Psoas muscle (tissue), 8 donors: Measurements from ENCODE around the gene FKBP2. TPM values are rescaled to one million over a fixed set of nuclear protein-coding genes. Genes with fewer than 3 reads are reported as not detected.
A peak's percentile ranks its signal among the peaks of the same experiment; 100 is the strongest.

ENCODE experiments used
- ATAC-seq, 4 donors: fragments of 200-7000 bp; cut with Tn5 transposase; one replicate each; pipeline ENCODE4 v1.9.1; 2020; ENCODE audit warnings: moderate library complexity in 3 of 4, mild to moderate bottlenecking in 2 of 4
- DNase-seq, 2 donors: peaks; one replicate each; pipeline ENCODE4 v3.0.0-alpha.2; 2020
- H3K27ac ChIP-seq: fragments of 200-600 bp; one replicate; pipeline ENCODE4 v1.8.0; 2022
- H3K27me3 ChIP-seq, 3 donors: fragments of 200-600 bp in 1 of 3; one replicate each; pipeline versions ENCODE4 v1.6.1 to v1.8.0; 2013 to 2022; ENCODE audit warnings: low read length in 2 of 3, mild to moderate bottlenecking in 2 of 3, moderate library complexity in 1 of 3; ENCODE audit not compliant: insufficient read depth in 3 of 3
- H3K36me3 ChIP-seq, 2 donors: fragments of 200-600 bp in 1 of 2; one replicate each; pipeline versions ENCODE4 v1.6.1 to v1.8.0; 2013 to 2022; ENCODE audit warnings: low read depth in 1 of 2, mild to moderate bottlenecking in 1 of 2, moderate library complexity in 1 of 2; ENCODE audit not compliant: insufficient read depth in 1 of 2
- H3K4me1 ChIP-seq: fragments of 200-600 bp; one replicate; pipeline ENCODE4 v1.8.0; 2022
- H3K4me3 ChIP-seq: fragments of 200-600 bp; one replicate; pipeline ENCODE4 v1.8.0; 2022; ENCODE audit warnings: mild to moderate bottlenecking
- H3K9me3 ChIP-seq: fragments of 200-600 bp; one replicate; pipeline ENCODE4 v1.8.0; 2022
- WGBS, 3 donors: extraction: QIAGEN DNeasy Blood & Tissue Kit; methylation state at CpG; one replicate each; pipeline versions ENCODE4 v1.1.6 to v1.1.7; 2013; 5-methylcytosine and 5-hydroxymethylcytosine counted together
- intact Hi-C, 2 donors: fragments of 100-400 bp; cut with DNase I; formaldehyde crosslinking; loops; one replicate each; pipeline versions ENCODE4 v1.11.0 to v1.14.2; 2022
- polyA plus RNA-seq, 3 donors: library from polyadenylated mRNA; stranded (reverse); fragments of 200-250 nt; gene quantifications; one replicate each; pipeline ENCODE4 v1.2.3, GENCODE V29; 2013
- total RNA-seq, 4 donors: library from RNA; stranded (reverse); fragmentation: NEBNext Ultra II Directional in 2 of 4; extraction: Animal tissue kit (Norgen Biotek cat#: 25700) in 2 of 4; gene quantifications; one replicate each; pipeline versions ENCODE4 v1.2.1 to v1.2.4, GENCODE V29; 2021 to 2023
- TF ChIP-seq, protein P1 (sequence below): fragments of 200-600 bp; IDR thresholded peaks from one replicate; pipeline ENCODE4 v1.8.0; 2022; ENCODE audit warnings: antibody characterized with exemption
- donor health status: healthy with polysubstance abuse.
- donor health status: DM: no; HTN: no; CAD: no; lungs with moderate emphysema.
- donor health status: Bipolar disorder and iron deficiency.
- donor health status: healthy.
- donor health status: DM: yes; HTN: yes; CAD: no.
- donor health status: DM: no; HTN: no; CAD: no.
- donor health status: DM: no; HTN: no; CAD: no.
- donor health status: DM: yes; HTN: yes; CAD: no.

FKBP2 gene
- total and polyA plus RNA-seq, 7 donors = 17.8 to 228 (median 26.6) TPM

DNA sequence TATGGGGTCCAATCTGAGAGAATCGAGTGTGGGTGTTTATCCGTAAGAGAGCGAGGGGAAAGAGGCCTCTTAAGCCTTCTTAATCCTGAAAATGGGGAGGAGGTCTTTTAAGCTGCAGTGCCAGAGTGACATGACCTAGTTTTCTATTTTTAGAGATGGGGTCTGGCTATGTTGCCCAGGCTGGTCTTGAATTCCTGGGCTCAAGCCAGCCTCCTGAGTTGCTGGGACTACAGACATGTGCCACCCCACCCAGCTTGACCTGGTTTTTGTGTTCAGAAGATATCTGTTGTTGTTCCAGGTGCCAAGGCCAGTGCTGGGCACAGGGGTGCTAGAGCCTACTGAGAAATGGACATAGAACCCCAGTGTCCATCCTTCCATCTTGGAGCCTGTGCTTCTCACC lies 42.2 kb downstream of the FKBP2 start:
- H3K36me3 ChIP-seq = peaks cover 0 to 31% of the 10 kb centered on the region in 2 donors
- DNase-seq (no peak), ATAC-seq (no peak)
- intact Hi-C loops = no loop called here
- H3K4me1 ChIP-seq = peaks cover 25% of the 10 kb centered on the region
- WGBS, 3 donors = 90 to 94% (median 92%) methylated on average over 3 of the region's 3 CpGs
- H3K27ac ChIP-seq = no peak overlapping the region
- no peaks in the 10 kb centered on the region for H3K9me3 ChIP-seq
- peak overlapping the region; percentile 79 for H3K4me3 ChIP-seq
- TF ChIP-seq, protein P1, sequence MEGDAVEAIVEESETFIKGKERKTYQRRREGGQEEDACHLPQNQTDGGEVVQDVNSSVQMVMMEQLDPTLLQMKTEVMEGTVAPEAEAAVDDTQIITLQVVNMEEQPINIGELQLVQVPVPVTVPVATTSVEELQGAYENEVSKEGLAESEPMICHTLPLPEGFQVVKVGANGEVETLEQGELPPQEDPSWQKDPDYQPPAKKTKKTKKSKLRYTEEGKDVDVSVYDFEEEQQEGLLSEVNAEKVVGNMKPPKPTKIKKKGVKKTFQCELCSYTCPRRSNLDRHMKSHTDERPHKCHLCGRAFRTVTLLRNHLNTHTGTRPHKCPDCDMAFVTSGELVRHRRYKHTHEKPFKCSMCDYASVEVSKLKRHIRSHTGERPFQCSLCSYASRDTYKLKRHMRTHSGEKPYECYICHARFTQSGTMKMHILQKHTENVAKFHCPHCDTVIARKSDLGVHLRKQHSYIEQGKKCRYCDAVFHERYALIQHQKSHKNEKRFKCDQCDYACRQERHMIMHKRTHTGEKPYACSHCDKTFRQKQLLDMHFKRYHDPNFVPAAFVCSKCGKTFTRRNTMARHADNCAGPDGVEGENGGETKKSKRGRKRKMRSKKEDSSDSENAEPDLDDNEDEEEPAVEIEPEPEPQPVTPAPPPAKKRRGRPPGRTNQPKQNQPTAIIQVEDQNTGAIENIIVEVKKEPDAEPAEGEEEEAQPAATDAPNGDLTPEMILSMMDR = no peak
- H3K27me3 ChIP-seq = no peaks in the 10 kb centered on the region

DNA sequence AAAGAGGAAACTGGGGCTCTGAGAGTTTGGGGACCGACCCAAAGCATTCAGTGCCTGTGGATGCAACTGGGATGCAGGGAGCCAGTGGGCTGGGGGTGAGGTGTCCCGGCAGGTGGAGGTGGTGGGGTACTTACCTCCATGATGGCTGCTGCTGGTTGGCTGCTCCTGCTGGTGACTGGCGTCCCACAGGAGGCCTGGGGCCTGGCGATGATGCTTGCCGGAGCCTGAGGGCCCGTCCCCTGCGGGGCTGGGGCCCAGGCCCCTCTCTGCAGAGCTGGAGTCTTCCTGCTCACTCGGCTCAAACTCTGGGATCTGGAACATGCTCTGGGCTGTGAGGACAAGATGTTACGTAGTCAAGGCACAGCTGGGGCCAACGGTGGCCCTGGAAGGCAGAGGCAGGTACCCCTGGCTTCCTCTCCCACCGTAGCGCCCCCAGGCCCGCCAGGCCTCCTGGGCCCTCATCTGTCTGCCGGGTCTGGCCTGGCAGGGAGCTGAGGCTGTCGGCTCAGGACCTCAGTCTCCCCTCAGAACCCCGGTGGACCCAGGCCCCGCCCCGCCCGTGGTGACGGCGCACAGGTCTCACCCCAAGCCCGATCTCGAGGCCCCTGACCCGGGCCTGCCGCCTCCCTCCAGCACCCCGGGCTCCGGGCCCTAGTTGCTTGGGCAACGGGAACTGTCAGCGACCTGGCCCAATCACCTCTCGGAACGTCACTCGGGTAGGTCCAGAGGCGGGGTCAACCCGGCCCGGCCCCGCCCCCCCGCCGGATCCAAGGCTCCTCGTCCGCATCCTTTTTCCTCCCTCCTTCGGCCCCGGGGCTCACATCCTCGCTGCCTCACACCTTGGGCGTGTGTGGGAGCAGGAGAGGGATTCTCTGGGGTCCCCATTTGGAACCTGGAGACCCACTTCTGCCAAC lies 43.4 kb downstream of the FKBP2 start, which contains the start of gene BAD:
Gene BAD, minus strand, starts transcription at position 618 of the 914 bp plus-strand sequence. Its CDS starts 297 bp downstream, at position 321.
- Histone ChIP-seq H3K36me3 (peaks cover 0 to 19% of the 10 kb centered on the region in 2 donors), H3K27me3 (no peaks in the 10 kb centered on the region), H3K27ac (peak within 1 kb of the TSS; percentile 93), H3K4me3 (peak within 1 kb of the TSS; percentile 79), H3K9me3 (no peaks in the 10 kb centered on the region), H3K4me1 (peaks cover 25% of the 10 kb centered on the region)
- DNase-seq (peak; percentile 95 to 97), ATAC-seq (peak; percentile 87 to 93 (median 91))
- TF ChIP-seq, protein P1 = no peak
- intact Hi-C loops = loop anchor here (2.0 kb wide), 2 partner anchors 14 to 58 kb away; no protein-coding TSS in a partner anchor
- WGBS, 3 donors = 2 to 3% (median 3%) methylated on average over 41 to 44 of the region's 44 CpGs

DNA sequence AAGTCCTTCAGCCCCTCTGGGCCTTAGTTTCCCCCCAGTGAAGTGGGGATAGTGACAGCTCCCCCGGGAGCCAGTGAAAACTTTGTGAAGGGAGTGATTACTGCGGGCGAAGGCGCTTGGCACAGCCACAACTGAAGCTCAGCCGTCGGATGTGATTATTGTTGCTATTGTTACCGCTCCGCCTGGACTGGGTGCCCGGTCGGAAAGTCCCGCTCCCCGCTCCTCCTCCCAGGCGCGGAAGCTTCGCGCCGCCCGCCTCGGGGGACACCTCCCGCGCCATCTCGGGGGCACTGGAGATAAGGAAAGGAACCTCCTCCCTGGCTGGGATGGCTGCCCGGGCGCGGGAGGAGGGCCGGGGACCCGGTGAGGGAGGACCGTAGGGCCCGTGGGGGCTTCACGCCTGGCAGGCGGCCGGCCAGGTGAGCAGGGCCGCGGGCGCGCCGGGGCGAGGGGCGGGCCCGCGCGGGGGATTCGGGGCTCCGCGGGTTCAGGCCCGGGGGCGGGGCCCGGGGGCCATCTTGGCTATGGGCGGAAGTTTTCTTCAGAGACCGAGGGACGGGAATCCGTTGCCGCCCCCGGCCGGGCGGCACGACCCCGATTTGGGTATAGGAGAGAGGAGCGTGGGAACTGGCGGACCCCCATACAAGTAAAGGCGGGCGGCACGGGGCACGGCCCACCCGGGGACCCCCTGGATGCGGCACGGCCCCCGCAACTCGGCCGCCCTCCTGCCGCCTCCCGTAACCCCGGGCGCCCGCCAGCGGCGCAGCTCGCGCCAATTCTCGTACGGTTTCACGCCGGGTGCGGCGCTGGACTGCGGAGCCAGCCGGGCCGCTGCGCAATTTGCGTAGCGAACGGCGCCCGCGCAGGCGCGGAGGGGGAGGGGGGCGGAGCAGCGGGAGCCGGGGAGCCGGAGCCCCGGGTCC lies 44.3 kb downstream of the FKBP2 start, which contains the start of gene GPR137:
Gene GPR137, plus strand, starts transcription at position 887 of the 923 bp plus-strand sequence. CDS start 677 bp downstream, outside the sequence.
- peak; percentile 68 to 76 (median 76) for ATAC-seq
- H3K27me3 ChIP-seq = no peaks in the 10 kb centered on the region
- peak; percentile 87 to 92 for DNase-seq
- intact Hi-C loops = loop anchor here (2.0 kb wide), 2 partner anchors 14 to 58 kb away; no protein-coding TSS in a partner anchor
- H3K36me3 ChIP-seq = peaks cover 0 to 19% of the 10 kb centered on the region in 2 donors
- peak within 1 kb of the TSS; percentile 93 for H3K27ac ChIP-seq
- H3K4me3 ChIP-seq = peak within 1 kb of the TSS; percentile 79
- TF ChIP-seq, protein P1 = no peak
- H3K9me3 ChIP-seq = no peaks in the 10 kb centered on the region
- 0 to 1% (median 1%) methylated on average over 47 to 102 of the region's 102 CpGs for WGBS, 3 donors
- peaks cover 25% of the 10 kb centered on the region for H3K4me1 ChIP-seq
